H9 (cell line): ENCODE data around the gene ST3GAL5. TPM values are rescaled to one million over a fixed set of nuclear protein-coding genes. Genes with fewer than 3 reads are reported as not detected.

Source experiments
- DNase-seq: peaks from one replicate; pipeline ENCODE4 v3.0.0-alpha.2; 2017
- H2AFZ ChIP-seq: one replicate; pipeline ENCODE4 v1.6.1; 2013; ENCODE audit warnings: mild to moderate bottlenecking, low read length, control low read depth, moderate library complexity
- H2AK5ac ChIP-seq: 2 replicates; pipeline ENCODE4 v1.6.1; 2013; ENCODE audit warnings: low read length, control low read depth, mixed read lengths; ENCODE audit not compliant: insufficient read length
- H2BK120ac ChIP-seq: one replicate; pipeline ENCODE4 v1.6.1; 2013; ENCODE audit warnings: low read depth, mild to moderate bottlenecking, low read length, control low read depth, inconsistent platforms; ENCODE audit not compliant: poor library complexity, severe bottlenecking
- H2BK12ac ChIP-seq: 2 replicates; pipeline ENCODE4 v1.6.1; 2013; ENCODE audit warnings: low read length, control low read depth, mixed read lengths, low read depth; ENCODE audit not compliant: insufficient read length
- H2BK15ac ChIP-seq: 2 replicates; pipeline ENCODE4 v1.6.1; 2013; ENCODE audit warnings: low read depth, low read length, control low read depth
- H2BK20ac ChIP-seq: one replicate; pipeline ENCODE4 v1.6.1; 2013; ENCODE audit warnings: low read depth, mild to moderate bottlenecking, low read length, control low read depth, inconsistent platforms; ENCODE audit not compliant: poor library complexity, severe bottlenecking
- H2BK5ac ChIP-seq: 2 replicates; pipeline ENCODE4 v1.6.1; 2013; ENCODE audit warnings: low read length, control low read depth, mixed read lengths; ENCODE audit not compliant: insufficient read length
- H3K14ac ChIP-seq: 2 replicates; pipeline ENCODE4 v1.6.1; 2013; ENCODE audit warnings: low read length, control low read depth; ENCODE audit not compliant: insufficient read depth
- H3K18ac ChIP-seq: 2 replicates; pipeline ENCODE4 v1.6.1; 2013; ENCODE audit warnings: low read depth, mild to moderate bottlenecking, mixed read lengths, low read length, control low read depth; ENCODE audit not compliant: insufficient read length
- H3K23ac ChIP-seq: 2 replicates; pipeline ENCODE4 v1.6.1; 2013; ENCODE audit warnings: low read length, control low read depth, mixed read lengths, low read depth; ENCODE audit not compliant: insufficient read length
- H3K23me2 ChIP-seq: 2 replicates; pipeline ENCODE4 v1.6.1; 2013; ENCODE audit warnings: low read depth, mild to moderate bottlenecking, mixed read lengths, low read length, control low read depth; ENCODE audit not compliant: insufficient read length, poor library complexity, severe bottlenecking
- H3K27ac ChIP-seq: 2 replicates; pipeline ENCODE4 v1.5.1; 2013; ENCODE audit warnings: low read length, control low read depth, mixed read lengths, low read depth; ENCODE audit not compliant: insufficient read length
- H3K27me3 ChIP-seq: 2 replicates; pipeline ENCODE4 v1.6.1; 2013; ENCODE audit warnings: low read length, control low read depth, inconsistent platforms; ENCODE audit not compliant: insufficient read depth
- H3K4ac ChIP-seq: 2 replicates; pipeline ENCODE4 v1.6.1; 2013; ENCODE audit warnings: low read depth, mild to moderate bottlenecking, control low read depth, inconsistent platforms, low read length, moderate library complexity
- H3K4me1 ChIP-seq: 2 replicates; pipeline ENCODE4 v1.6.1; 2013; ENCODE audit warnings: low read length, control low read depth, inconsistent platforms; ENCODE audit not compliant: insufficient read depth
- H3K4me2 ChIP-seq: 2 replicates; pipeline ENCODE4 v1.6.1; 2013; ENCODE audit warnings: low read length, control low read depth, mixed read lengths; ENCODE audit not compliant: insufficient read length, insufficient read depth
- H3K56ac ChIP-seq: 2 replicates; pipeline ENCODE4 v1.6.1; 2013; ENCODE audit warnings: low read depth, mild to moderate bottlenecking, mixed read lengths, low read length, control low read depth; ENCODE audit not compliant: insufficient read length
- H3K79me1 ChIP-seq: 2 replicates; pipeline ENCODE4 v1.6.1; 2013; ENCODE audit warnings: low read depth, mild to moderate bottlenecking, moderate library complexity, low read length, control low read depth, inconsistent platforms; ENCODE audit not compliant: insufficient read depth, poor library complexity, severe bottlenecking
- H3K79me2 ChIP-seq: 2 replicates; pipeline ENCODE4 v1.6.1; 2013; ENCODE audit warnings: low read length, control low read depth, inconsistent platforms; ENCODE audit not compliant: insufficient read depth
- H3K9ac ChIP-seq: 2 replicates; pipeline ENCODE4 v1.6.1; 2013; ENCODE audit warnings: low read length, control low read depth, mixed read lengths; ENCODE audit not compliant: insufficient read length; ENCODE audit errors: extremely low read depth
- H3K9me3 ChIP-seq: one replicate; pipeline ENCODE4 v1.6.1; 2013; ENCODE audit warnings: low read depth, low read length, inconsistent platforms; ENCODE audit not compliant: control insufficient read depth
- H3T11ph ChIP-seq: one replicate; pipeline ENCODE4 v1.6.1; 2013; ENCODE audit warnings: mild to moderate bottlenecking, low read length, control low read depth, inconsistent platforms
- H4K20me1 ChIP-seq: one replicate; pipeline ENCODE4 v1.6.1; 2013; ENCODE audit not compliant: control insufficient read depth, insufficient read length, insufficient read depth
- H4K5ac ChIP-seq: 2 replicates; pipeline ENCODE4 v1.6.1; 2013; ENCODE audit warnings: low read depth, mild to moderate bottlenecking, mixed read lengths, low read length, control low read depth; ENCODE audit not compliant: insufficient read length
- H4K8ac ChIP-seq: replicated peaks from 2 replicates; pipeline ENCODE4 v1.6.1; 2013; ENCODE audit warnings: low read length, control low read depth, mixed read lengths, low read depth; ENCODE audit not compliant: insufficient read length
- H4K91ac ChIP-seq: 2 replicates; pipeline ENCODE4 v1.6.1; 2013; ENCODE audit warnings: low read depth, mild to moderate bottlenecking, moderate library complexity, mixed read lengths, low read length, control low read depth; ENCODE audit not compliant: insufficient read length
- H3K27ac Mint-ChIP-seq, 3 experiments: 2 replicates in 2 of 3; 3 replicates in 1 of 3; pipeline ENCODE4 v1.8.0; 2020 to 2021; ENCODE audit warnings: mixed read lengths in 3 of 3, mild to moderate bottlenecking in 1 of 3, moderate library complexity in 1 of 3
- H3K27me3 Mint-ChIP-seq: 2 replicates; pipeline ENCODE4 v1.8.0; 2021; ENCODE audit warnings: low read depth, mild to moderate bottlenecking, moderate library complexity, mixed read lengths
- H3K36me3 Mint-ChIP-seq, 3 experiments: 2 replicates in 2 of 3; 3 replicates in 1 of 3; pipeline ENCODE4 v1.8.0; 2020 to 2021; ENCODE audit warnings: low read depth in 3 of 3, mixed read lengths in 3 of 3; ENCODE audit not compliant: insufficient read depth in 1 of 3
- H3K4me1 Mint-ChIP-seq, 2 experiments: 2 replicates each; pipeline ENCODE4 v1.8.0; 2020; ENCODE audit warnings: mixed read lengths in 2 of 2
- H3K4me3 Mint-ChIP-seq, 2 experiments: 2 replicates in 1 of 2; 3 replicates in 1 of 2; pipeline ENCODE4 v1.8.0; 2020 to 2021; ENCODE audit warnings: mild to moderate bottlenecking in 2 of 2, mixed read lengths in 2 of 2, moderate library complexity in 1 of 2
- H3K9me3 Mint-ChIP-seq, 2 experiments: 2 replicates in 1 of 2; 3 replicates in 1 of 2; pipeline ENCODE4 v1.8.0; 2020; ENCODE audit warnings: mild to moderate bottlenecking in 2 of 2, mixed read lengths in 2 of 2, moderate library complexity in 1 of 2
- CTCF ChIP-seq: fragments of 200-600 bp; sonication (generic); conservative IDR thresholded peaks from 3 replicates; pipeline ENCODE4 v1.8.0; 2021; ENCODE audit warnings: antibody characterized with exemption, mild to moderate bottlenecking
- WGBS: extraction: QIAGEN DNeasy Blood & Tissue Kit; methylation state at CpG from one replicate; pipeline ENCODE4 v1.1.7; 2013; ENCODE audit warnings: missing lambda C conversion rate, low lambda C conversion rate, mixed read lengths; ENCODE audit not compliant: insufficient read length; ENCODE audit errors: extremely low coverage; 5-methylcytosine and 5-hydroxymethylcytosine counted together
- total RNA-seq: library from RNA; stranded (reverse); gene quantifications from 2 replicates; pipeline ENCODE4 v1.2.1, GENCODE V29; 2021

ST3GAL5 gene
- total RNA-seq, 1 experiment from 2014 or later = 3.3 TPM

- Histone ChIP-seq H3K23ac (no peak overlapping the region), H3K23me2 (no peaks in the 10 kb centered on the region), H2BK12ac (no peak overlapping the region), H3K18ac (no peak overlapping the region), H3T11ph (no peak overlapping the region), H2BK120ac (no peak overlapping the region), H3K4me2 (no peak overlapping the region), H4K5ac (no peak overlapping the region), H2AK5ac (no peak overlapping the region), H3K9ac (no peak overlapping the region), H2BK15ac (no peak overlapping the region), H2AFZ (no peak overlapping the region), H3K79me1 (no peaks in the 10 kb centered on the region), H4K20me1 (no peaks in the 10 kb centered on the region), H2BK20ac (no peak overlapping the region), H3K79me2 (no peaks in the 10 kb centered on the region), H4K91ac (no peak overlapping the region), H3K14ac (no peak overlapping the region), H3K27me3 (no peaks in the 10 kb centered on the region), H3K27ac (no peak overlapping the region), H3K56ac (no peak overlapping the region), H3K4me1 (no peaks in the 10 kb centered on the region), H3K9me3 (no peaks in the 10 kb centered on the region), H2BK5ac (no peak overlapping the region), H4K8ac (no peak overlapping the region), H3K4ac (no peak overlapping the region)
- peaks cover 0 to 4% of the 10 kb centered on the region in 2 experiments; a peak in 1 of 4 replicates for H3K4me1 Mint-ChIP-seq
- no peak for DNase-seq
- no peak overlapping the region for H3K4me3 Mint-ChIP-seq
- H3K27me3 Mint-ChIP-seq = peaks cover 4% of the 10 kb centered on the region; the same call in 1 of the 2 replicates
- no peaks in the 10 kb centered on the region for H3K9me3 Mint-ChIP-seq
- TF ChIP-seq CTCF = no peak
- H3K36me3 Mint-ChIP-seq = no peaks in the 10 kb centered on the region
- no CpG with 5 or more reads among the region's 1 CpG for WGBS
- H3K27ac Mint-ChIP-seq = no peak overlapping the region
Measured at GRCh38 chr2:85908506-85908905, 19.7 kb upstream of the ST3GAL5 start.
